NCI-H82 treated with DMSO at 0.1 percent for 48 hours (cell line): ENCODE data around the gene P3H2.

ENCODE experiments used
- DNase-seq: peaks from one replicate; lab custom pipeline; 2025; ENCODE audit not compliant: unreplicated experiment; lab: John Stamatoyannopoulos, UW

The P3H2 gene

DNA sequence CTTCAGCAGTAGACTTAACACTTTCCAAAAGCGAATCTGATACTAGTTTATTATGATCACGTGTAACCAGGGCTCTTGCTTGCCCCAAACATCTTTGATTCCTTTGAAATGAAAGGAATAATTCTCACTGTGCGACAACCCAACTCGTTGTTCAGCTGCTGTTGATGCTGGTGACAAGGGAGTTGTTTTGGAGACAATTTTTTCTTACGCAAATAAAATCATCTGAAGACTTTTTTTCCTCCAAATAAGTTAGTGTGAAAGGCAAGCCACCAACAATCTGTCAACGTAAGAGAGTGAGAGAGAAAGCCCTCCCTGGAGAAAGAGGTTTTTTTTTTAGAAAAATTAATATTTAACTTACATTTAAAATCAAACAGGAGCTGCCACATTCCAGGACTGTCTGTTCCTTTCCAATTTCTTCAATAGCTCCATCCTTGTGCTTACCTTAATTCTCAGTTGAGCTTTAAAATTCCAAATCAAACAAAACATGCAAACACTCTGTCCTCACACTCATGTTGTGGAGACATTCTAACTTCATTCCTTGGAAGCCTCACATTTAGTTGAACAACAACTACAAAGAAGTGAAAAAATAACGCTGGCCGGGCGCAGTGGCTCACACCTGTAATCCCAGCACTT lies 4.9 kb upstream of the P3H2 start:
- DNase-seq = no peak

- DNase-seq = no peak
Observed at GRCh38 chr3:190124067-190124466, 3.4 kb upstream of the P3H2 start.

GRCh38 chr3:190122198-190122771 lies 1.6 kb upstream of the P3H2 start:
- no peak for DNase-seq

DNA sequence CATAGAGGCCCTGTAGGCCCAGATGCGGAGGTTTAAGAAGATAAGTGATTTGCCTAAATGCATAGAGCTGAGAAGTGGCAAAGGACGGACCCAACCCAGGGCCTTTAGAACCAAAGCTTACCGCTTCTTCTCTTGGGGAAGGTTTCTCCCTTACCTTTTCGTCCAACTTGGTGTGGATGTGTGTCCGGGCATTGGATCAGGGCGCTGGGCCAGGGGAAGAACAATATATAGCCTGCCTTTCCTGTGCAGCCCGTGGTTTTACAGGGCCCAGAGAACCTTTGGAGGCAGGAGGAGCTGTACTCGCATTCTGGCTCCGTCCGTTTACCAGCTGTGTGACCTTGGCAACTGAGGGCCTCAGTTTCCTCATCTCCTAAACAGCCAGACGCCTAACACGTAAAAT lies 686 bp upstream of the P3H2 start:
- no peak for DNase-seq

GRCh38 chr3:190121061-190121377 lies 322 bp upstream of the P3H2 start:
- DNase-seq = no peak

DNA sequence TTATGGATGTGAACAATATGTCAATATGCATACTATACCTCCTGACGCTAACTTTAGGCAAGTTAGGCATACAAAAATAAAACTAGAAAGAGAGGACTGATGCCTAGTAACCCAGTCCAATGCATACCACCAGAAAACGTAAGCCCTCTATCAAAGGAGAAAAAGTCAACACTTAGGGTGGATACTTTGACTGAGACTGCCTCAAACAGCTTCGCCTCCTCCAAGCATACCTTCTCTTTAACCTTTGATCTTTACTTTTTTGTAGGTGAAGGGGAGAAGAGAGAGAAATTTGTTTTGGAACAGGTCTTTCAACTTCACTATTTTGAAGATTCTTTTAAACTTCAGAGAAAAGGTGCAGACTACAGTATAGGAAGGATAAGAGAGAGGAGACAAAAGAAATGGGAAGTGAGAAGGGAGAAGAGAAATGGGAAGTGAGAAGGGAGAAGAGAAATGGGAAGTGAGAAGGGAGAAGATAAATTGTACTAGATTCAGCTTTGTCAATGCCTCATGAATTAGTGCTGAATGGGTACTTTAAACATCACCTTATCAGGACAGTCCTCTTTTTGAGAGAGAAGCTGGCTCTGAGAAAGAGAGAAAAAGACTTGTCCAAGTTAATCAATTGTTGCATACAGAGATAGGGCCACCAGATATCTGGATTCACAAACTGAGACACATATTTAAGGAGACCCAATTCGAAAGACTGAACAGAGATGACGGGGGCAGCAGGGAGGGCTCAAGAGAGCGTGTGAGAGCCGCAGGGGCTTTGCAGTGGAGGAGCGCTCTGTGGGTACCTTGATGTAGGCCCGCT lies 1.0 kb downstream of the P3H2 start:
- no peak for DNase-seq

DNA sequence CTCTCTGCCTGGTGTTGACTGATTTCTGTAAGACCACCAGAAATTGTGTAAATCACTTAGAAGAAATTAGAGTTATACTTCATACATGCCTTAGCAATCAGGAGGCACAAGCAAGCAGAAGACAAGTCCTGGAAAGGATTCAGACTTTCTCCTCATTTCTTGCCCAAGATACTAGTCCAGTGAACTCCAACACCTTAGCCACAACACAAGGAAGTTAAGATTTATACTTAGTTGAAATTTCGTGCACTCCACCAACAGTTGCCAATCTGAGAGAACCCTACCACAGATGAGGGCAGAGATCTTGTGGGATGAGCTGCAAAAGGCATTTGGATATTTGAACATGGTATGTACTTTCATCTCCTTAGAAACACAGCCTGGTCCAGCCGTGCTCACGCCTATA lies 2.3 kb downstream of the P3H2 start:
- DNase-seq = no peak

DNA sequence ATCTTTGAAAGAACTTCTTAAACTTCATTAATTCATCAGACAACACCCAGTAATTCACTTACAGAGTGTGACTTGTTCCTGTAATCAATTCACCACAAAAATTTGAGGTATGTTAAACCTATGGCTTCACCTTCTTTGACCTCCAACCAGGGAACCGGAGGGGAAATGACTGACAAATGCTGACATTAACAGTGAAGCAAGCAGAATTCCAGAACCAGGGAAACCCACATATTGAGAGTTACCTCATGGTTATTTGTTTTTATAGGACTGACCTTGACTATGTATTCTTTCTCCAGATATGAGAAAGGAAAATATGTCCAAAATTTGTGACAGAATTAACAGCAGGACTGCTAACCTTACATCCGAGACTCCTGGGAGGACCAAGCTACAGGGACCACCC lies 2.7 kb downstream of the P3H2 start:
- no peak for DNase-seq

- no peak for DNase-seq
Observed at GRCh38 chr3:190116551-190117067, 4.1 kb downstream of the P3H2 start.

DNA sequence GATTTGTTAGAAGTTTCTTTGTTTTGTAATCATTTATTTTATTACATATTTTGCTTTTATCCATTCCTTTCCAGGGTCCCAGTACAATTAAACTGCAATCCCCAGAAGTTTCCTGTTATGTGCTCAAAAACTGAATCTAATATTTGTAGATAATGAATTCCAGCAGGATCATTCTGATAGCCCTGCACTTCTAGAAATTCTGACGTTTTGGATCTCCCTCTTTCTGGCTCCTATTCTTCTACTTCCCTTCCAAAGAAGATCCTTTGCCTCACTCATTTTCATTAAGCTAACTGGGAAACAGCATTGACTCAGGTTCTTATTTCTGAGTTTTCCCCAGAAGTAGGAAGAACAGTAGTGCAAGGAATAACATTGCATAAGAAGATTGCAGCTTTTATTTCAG lies 9.9 kb downstream of the P3H2 start:
- no peak for DNase-seq

GRCh38 chr3:190109441-190109840 lies 11.3 kb downstream of the P3H2 start:
- no peak for DNase-seq

DNA sequence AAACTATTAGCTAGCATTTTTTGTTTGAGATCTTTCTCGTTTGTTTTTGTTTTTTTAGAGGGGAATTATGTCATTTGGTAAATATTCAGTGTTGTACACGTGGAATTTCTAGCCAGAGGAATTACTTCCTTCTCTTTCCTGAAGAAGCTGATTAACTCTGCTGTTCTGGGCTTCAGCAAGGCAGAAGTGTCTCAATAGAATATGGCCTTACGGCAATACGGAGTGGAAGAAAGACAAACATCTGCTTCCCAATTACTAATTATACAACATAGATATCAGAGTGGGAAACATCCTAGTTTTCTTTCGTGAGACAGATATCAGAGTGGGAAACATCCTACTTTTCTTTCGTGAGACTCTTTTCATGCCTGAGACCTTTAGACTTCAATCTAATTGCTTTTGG lies 11.9 kb downstream of the P3H2 start:
- DNase-seq = no peak

DNA sequence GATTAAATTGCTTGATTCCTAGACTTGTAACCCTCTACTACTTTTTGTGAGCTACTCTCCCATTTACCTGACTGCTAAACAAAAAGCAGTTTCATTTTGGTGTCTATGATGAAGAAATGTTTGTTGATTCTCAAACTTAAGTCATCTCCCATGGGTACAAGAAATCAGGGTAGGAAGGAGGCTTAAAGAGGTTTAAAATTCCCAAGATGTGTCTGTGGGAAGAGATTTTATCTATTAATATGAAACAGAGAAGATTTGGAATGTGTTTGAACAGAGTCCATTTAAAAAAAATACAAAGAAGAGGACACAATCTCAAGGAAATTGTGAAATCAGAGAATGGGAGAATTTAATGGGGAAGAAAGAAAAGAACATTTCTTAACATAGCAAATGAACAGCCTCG lies 14.8 kb downstream of the P3H2 start:
- DNase-seq = no peak

DNA sequence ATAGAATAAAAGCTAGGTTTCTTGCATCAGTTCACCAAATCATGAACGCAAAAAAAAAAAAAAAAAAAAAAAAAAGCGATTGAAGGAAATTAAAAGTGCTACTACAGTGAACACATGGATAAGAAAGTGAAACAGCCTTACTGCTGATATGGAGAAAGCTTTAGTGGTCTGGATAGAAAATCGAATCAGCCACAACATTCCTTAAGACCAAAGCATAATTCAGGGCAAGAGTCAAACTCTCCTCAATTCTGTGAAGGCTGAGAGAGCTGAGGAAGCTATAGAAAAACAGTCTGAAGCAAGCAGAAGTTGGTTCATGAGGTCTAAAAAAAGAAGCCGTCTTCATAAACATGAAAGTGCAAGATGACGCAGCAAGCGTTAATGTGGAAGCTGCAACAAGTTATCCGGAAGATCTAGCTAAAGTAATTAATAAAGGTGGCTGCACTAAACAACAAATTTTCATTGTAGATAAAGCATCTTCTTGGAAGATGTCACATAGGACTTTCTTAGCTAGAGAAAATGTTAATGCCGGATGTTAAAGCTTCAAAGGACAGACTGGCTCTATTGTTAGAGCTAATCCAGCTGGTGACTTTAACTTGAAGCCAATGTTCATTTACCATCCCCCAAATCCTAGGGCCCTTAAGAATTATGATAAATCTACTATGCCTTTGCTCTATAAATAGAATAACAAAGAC lies 19.2 kb downstream of the P3H2 start:
- DNase-seq = peak; percentile 69

GRCh38 chr3:190099099-190099498 lies 21.6 kb downstream of the P3H2 start:
- DNase-seq = no peak

DNA sequence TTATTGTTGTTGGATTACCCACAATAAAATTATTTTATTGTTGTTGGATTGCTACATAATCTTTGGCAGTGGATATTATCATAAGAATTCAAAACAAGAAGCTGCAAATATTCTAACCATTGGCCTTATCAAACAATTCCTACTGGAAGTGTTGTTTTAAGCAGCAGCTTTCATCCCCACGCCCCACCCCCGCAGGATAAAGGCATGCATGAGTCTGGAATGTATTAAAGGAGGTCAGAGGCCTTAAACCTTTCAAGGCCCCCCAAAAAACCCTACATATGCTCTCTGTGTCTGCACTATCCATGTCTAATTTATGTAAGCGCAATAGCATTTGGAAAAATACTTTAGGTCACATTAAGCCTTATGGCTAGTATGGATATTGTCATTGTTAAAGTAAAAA lies 23.1 kb downstream of the P3H2 start:
- DNase-seq = no peak

- no peak for DNase-seq
Observed at GRCh38 chr3:190097025-190097424, 23.7 kb downstream of the P3H2 start.

- DNase-seq = no peak
Observed at GRCh38 chr3:190096345-190096744, 24.4 kb downstream of the P3H2 start.

GRCh38 chr3:190094160-190094718 lies 26.5 kb downstream of the P3H2 start:
- DNase-seq = no peak

DNA sequence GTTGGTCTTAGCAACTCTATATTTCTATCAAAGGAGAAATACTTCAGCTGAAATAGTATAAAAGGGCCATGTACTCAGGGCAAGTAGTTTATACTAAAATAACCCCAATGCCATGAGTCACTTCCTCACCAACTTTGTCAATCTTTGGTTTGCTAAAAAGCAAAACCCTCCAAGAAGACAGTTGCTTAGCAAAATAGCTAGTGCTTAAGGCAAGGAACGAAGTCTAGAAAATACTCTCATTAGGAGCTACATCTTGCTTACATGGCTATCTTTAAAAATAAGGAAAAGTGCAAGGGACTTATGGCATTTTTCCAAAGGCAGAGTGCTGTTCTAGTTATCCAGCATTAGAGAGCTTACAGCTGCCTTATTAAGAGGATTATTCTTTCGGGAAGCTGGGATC lies 28.4 kb downstream of the P3H2 start:
- DNase-seq = peak; percentile 97

DNA sequence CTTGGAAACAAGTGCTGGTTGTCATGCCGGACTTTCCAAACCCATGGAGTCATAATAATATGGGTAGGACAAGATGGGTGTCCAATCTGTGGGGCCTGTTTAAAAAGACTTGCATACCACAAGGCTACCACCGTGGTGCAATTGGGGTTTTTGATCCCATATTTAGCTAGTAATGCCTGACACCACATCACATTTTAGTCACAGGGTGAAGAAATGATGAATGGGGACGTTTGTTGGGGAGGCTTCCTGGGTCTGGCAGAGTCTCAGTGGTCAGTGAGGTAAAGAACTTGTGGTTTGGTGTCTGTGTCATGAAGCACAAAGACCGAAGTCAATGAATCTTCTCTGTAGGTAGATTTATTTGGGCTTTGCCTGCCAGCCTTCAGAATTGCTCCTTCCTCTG lies 31.0 kb downstream of the P3H2 start:
- DNase-seq = no peak

DNA sequence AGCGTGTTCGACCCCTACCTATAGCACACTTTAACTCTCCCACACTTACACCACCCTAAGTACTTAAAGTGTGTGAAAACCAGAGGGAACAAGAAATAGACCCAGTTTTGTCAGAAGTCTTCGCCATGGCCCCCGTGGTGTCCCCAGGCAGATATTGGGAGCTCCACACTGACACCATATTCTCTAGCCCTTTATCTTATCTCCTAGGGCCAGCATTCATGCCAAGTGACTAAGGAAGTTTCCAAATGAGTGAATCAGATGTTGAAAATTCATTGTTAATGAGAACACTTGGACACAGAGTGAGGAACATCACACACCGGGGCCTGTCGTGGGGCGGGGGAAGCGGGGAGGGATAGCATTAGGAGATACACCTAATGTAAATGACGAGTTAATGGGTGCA lies 31.8 kb downstream of the P3H2 start:
- DNase-seq = no peak
